T-helper 2 cell (primary cell): ENCODE measurements around the gene GSTM2.

Experiments
- DNase-seq, 5 experiments: peaks; one replicate each; pipeline versions ENCODE4 v3.0.0 to v3.0.0-alpha.2; 2012 to 2022
- total RNA-seq, 2 donors: gene quantifications; one replicate each; lab custom pipeline; 2026; lab: John Stamatoyannopoulos, UW

The GSTM2 gene
- 9.4 to 11.2 reads per million in 2 donors for total RNA-seq

DNA sequence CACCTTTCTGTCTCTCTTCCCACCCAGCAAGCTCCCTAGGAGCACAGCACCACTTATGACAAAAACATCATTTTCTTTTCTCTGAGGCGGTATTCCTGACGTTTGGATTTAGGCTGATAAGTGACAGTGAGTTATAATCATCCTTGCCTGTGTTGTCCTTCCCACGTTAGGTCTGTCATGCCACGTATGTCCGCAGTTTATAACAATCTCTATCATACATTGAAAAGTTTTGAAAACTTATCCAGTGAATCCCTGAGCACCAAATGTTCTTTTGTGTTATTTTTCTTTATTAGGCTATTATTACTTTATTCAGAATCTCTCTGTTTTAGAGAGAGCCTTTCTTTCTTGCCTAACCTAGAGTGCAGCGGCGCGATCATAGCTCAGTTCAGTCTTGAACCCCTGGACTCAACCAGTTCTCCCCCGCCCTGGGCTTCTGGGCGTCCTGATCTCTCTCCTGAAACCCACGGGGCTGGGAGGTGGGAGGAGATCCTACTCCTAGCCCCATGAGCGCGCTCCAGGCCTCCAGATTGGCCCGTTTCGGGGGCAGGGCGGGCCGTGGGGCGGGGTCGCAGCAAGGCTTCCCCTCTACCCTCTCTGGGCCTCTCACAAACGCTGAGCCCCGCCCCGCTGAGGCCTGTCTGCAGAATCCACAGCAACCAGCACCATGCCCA, at the start of gene GSTM2:
GSTM2 (plus strand) TSS at position 606 of the 671 bp plus-strand sequence; CDS start at position 665, 59 bp downstream.
- peak; percentile 24 to 84 (median 63) for DNase-seq

DNA sequence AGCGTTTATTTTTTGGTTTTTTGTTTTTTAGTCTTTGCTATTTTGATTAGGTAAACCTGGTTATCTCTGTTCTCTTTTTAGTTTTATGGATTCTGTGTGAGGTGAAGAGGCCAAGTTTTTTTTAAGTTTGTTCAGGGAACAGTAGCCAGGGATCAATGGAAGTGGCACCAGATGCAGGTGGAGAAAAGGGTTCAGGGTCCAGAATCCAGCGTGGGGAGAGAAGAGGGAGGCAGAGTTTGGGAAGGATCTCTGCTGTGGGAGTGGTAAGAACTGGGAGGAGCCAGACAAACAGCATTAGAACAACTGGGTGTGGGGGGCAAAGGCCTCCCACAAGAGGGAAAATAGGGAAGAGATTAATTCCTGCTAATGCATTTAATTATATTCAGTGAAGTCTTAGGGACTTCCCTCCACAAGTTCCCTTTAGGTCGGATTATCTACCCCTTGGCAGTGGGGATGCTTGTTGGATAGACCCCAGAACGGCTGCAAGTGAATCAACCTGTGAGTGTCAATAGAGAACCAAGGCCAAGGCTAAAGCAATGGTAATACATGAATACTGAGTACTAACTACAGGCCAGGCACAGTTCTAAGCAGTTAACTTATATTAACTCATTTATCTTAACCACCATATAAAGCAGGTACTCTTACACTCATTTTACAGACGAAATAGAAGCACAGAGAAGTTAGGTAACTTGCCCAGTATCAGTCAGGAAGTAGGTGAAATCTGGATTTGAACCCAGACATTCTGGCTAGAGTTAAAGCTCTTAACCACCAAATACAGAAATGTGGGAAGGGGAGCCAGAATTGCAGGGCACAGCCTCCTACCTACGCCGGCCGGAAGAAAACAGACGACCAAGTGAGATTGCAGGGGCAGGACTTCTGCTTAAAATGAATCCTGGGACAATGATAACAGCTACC, 48.9 kb upstream of the GSTM2 start:
- no peak for DNase-seq

GRCh38 chr1:109619576-109620400, 48.1 kb upstream of the GSTM2 start, which contains the start of the genes AMPD2 and GNAT2:
TSS of gene AMPD2 (plus strand) at chr1:109619837. CDS start at chr1:109621176, 1,339 bp downstream.
TSS of gene GNAT2 (minus strand) at chr1:109619616. CDS start at chr1:109612870, 6,746 bp downstream.
- peak; percentile 59 to 78 (median 66) for DNase-seq

DNA sequence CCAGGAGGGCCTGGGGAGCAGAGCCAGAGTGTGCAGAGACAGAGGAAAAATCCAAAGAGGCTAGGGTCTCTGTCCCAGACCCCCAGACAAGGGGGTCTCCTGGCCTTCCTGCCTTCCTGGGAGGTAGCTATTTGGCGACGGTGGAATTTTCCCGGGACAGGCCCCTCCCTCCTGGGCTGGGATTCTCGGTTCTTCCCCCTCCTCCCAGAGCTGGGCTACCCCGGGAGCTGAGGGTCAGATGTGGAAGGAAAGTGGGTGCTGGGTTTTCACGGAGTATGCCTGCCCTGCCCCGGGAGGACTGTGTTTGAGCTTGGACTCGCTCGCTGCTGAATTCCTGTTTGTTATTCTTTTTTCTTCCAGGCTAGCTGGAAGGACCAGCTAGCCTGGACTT, 47.5 kb upstream of the GSTM2 start:
- no peak for DNase-seq

- peak; percentile 92 to 98 (median 97) for DNase-seq
These were observed 47.0 kb upstream of the GSTM2 start for GRCh38 chr1:109620841-109621286.

GRCh38 chr1:109621379-109622136, 46.3 kb upstream of the GSTM2 start:
- peak in 1 of 5 experiments; percentile 58 for DNase-seq

GRCh38 chr1:109622137-109622892, 45.5 kb upstream of the GSTM2 start:
- DNase-seq = no peak

DNA sequence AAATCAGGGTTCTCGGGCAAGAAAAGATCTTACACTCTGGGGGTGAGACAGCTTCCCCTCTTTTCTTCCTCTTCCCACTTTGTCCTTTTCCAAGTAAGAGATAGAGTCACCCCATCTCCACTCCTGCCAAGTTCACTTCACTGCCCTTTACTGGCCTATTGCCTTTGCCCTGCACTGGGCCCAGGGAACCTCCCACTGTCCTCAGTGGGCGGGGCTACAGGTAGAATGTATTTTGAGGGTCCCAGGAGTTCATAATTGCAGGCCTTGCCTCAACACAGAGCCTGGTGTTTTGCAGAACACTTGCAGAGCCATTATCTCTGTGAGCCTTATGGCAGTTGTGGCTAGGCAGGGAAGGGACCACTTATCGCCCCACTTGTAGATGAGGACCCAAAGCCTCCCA, 45.0 kb upstream of the GSTM2 start:
- no peak for DNase-seq

GRCh38 chr1:109623601-109624161, 44.2 kb upstream of the GSTM2 start:
- DNase-seq = no peak

DNA sequence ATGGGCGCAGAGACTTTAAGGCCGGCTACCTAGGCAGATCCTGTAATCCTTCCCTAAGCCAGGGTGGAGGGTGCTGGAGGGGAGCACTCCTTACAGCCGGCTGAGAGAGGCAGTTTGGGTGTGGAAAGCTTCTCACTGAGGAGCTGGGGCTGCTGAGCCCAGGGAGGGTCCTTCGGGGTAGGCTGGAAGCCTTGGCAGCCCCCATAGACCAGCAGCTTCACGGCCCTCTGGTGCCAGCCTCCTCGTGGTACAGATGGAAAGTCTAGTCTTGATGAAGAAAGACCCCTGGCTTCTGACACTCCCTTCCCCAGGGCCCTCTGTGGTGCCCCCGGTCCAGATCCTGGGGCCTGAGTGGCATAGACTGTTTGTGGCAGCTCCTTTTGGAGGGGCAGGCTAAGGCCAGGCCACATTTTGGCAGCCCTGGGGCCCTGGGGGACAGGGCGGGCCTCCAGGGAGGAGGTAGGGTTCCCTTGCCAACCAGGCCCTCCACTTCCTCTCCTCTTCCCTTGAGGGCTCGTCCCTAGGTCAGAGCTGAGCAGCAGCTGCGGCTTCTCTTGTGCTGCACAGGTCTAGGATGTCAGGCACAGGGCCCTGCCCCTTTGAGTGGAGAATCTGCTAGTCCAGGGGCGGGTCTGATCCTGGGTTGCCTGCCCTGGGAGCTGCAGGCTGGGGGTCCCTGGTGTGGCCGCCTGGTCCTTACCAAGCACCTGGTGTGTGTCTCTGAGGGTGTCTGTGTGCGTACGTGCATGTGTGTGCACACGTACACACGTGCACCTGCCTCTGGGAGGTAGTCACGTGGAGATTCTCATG, 43.5 kb upstream of the GSTM2 start:
- peak in 1 of 5 experiments; percentile 38 for DNase-seq

GRCh38 chr1:109625176-109625575, 42.7 kb upstream of the GSTM2 start:
- no peak for DNase-seq

GRCh38 chr1:109625601-109626560, 42.0 kb upstream of the GSTM2 start:
- no peak for DNase-seq

- DNase-seq = no peak
These were observed 41.0 kb upstream of the GSTM2 start for GRCh38 chr1:109626682-109627408.

- DNase-seq = no peak
These were observed 40.0 kb upstream of the GSTM2 start for GRCh38 chr1:109627692-109628399.

- DNase-seq = no peak
These were observed 39.1 kb upstream of the GSTM2 start for GRCh38 chr1:109628540-109629321.

DNA sequence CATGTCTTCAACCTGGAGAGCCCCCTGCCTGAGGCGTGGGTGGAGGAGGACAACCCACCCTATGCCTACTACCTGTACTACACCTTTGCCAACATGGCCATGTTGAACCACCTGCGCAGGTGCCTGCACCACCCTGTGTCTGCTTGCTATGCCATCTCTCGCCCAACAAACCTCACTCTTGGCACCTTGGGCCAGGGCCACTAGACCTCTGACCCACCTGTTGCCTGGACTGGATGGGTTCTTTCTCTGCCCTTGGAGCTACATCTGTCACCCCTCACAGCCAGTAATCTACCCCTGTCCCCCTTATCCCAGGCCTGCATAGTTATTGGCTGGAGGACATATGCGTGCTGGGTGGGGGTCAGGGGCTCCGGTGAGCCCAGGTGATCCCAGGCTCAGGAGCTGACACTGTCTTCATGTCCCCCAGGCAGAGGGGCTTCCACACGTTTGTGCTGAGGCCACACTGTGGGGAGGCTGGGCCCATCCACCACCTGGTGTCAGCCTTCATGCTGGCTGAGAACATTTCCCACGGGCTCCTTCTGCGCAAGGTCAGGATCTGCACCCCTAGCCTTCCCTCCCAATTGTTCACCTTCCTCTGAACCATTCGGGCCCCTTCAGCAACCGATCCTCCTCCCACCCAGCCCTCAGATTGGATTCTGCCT, 38.4 kb upstream of the GSTM2 start:
- no peak for DNase-seq
